SH-SY5Y (cell line): ENCODE results near the gene SPDEF.

Experiments used
- GATA2 ChIP-seq: IDR thresholded peaks from 2 replicates; pipeline ENCODE4 v1.6.1; 2011; ENCODE audit warnings: mild to moderate bottlenecking, low read depth, low read length
- GATA3 ChIP-seq: IDR thresholded peaks from 2 replicates; pipeline ENCODE4 v1.6.1; 2011; ENCODE audit warnings: low read depth, mild to moderate bottlenecking, low read length, moderate library complexity

GRCh38 chr6:34508425-34508824 lies 47.7 kb downstream of the SPDEF start:
- TF ChIP-seq GATA3 (no peak), GATA2 (no peak)
